NOMO-1 treated with DMSO at 0.1 percent for 48 hours (cell line): ENCODE data around the gene APH1B.

Source experiments
- DNase-seq: peaks from one replicate; lab custom pipeline; 2025; ENCODE audit not compliant: unreplicated experiment; lab: John Stamatoyannopoulos, UW

APH1B gene

DNA sequence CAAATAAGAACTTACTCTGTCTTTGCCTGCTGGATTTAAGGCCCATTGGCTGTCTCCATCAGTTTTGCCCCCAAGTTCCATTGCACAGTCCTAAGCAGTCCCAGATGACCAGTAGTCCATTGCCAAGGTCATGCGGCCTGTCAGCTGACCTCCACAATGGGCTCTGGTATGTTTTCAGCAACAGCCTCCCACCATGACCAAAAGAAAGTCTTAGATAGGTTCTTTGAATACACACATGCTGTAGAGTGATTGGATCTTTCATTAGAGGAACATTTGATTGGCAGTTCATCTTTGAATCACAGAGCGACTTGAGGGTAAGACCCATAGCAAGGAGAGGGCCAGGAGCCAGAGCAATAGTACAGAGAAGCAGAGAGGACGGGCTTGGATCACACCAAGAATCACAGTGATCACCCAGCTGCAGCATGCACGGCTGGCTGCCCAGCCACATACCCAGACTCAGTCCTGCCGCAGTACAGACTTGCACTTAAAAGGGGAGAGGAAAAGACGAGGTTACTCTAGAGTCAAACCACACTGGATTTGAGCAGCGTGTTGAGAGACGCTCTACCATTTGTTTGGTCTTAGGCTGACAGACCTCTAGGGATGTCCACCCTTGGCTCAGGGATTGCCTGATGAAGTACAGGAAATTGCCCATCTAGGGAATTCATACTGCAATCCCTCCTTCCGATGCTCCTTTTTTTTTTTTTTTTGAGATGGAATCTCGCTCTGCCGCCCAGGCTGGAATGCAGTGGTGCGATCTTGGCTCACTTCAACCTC lies 50.4 kb downstream of the APH1B start:
- DNase-seq: no peak

DNA sequence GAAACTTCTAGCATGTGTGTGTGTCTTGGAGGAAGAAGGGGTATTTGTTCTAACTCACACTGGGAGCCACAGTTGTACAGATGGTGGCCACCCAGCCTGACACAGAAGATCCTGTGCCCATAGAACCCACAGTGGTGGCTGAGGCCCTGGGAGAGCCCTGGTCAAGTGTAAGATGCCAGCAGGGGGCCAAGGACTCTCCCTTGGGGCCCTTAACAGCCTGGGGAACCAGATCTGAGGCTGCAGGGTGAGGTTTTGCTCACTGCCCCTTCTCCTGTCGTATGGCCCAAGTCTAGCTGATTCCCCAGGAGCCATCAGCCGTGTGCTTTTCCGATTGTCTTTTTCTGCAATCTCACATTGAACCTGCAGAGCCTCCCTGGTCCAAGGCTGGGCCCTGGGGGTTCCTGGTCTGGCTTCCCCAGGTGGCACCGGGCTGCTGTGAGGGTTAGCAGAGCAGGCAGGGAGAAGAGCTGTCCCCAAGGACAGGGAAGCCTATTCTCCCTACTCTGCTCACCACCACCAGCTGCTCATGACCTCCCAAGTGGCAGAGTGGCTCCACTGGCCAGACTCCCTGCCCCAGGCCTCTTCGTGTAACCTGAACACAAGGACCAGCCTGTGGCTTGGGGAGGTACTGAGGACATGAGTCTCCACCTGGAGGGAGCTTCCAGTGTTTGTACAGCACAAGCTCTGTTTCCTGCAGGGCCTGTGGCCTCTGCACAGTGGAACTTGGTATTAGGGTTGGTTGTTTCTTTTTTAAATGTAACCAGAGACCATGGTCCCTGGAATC lies 52.4 kb downstream of the APH1B start:
- DNase-seq: no peak

DNA sequence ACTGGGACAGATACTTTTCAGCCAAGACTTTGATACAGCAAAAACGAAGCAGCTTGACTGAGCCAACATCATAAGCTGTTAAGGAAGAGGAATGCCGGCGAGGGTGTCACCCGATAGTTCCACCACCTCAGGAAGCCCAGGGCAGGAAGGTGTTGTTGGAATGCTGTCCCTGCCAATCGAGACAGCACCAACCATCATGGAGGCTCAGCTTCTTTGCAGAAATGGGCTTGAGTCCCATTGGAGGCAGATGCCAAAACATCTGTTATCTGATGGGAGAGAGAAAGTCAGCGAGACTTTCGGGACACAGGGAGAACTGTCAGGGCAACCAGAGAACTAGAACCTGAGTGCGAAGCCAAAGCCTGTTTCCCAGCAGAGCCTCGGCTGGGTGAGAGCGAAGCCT lies 53.5 kb downstream of the APH1B start:
- DNase-seq: no peak

DNA sequence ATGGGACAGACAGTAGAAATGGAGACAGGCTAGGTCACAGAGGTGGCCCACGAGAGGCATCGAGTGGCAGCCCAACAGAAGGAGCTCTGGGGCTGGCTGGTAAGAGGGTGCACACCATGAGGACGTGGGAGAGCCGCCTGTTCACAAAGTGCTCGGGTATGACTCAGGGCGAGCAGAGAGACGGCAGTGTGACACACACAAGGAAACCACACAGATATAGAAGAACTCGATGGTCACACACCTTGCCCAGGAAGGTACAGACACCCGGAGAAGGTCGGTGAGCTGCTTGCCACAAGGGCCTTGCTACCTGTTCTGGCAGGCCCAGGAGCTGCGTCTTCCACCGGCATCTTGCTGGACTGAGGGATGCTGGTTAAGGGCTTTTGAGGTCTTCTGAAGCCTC lies 54.1 kb downstream of the APH1B start:
- no peak for DNase-seq

DNA sequence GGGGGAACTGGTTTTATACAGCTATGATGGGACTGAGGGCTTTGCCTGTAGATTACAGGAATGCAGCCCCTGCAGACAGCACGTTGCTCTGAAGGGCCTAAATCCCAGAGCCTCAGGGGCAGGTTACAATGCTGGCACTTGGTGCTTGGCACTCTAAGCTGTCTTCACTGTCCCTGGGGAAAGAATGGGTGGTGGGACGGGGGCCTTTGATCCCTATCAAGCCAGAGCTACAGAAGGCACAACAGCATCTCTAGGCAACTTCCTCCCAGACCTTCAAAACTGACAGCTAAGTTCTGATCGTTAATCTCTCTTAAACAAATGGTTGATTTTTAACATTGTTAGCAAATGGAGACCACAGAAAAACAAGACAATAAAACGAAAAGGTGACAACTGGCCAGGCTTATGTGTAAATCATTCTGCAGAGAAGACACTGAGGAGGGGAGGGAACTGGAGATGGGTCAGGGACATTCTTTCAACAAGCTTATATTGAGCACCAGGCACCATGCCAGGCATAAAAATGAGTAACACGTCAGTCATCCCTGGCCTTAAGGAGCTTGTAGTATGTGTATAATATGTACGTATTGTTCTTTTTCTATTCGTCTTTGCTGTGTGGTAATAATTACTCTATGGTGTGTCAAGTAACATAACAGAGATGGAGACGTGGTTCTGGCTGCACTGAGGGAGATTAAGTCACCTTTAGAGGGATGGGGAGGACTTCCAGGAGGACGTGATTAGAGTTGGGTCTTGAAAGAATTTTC lies 55.1 kb downstream of the APH1B start:
- DNase-seq: no peak

DNA sequence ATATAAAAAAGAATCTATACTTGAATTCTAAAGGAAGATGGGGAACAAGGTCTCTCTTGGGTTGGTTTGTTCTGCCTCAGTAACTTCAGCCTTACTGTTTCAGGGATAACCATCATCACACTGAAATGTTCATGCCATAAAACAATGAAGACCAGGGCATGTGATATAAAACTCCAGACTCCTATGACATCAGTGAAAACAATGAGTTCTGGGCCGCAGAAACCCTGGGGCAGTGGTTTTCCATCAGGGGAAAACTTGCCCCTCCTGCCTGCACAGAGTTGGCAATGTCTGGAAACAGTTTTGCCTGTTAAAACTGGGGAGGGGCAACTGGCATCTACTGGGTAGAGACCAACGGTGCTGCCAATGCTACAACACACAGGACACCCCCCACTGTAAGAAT lies 57.4 kb downstream of the APH1B start:
- DNase-seq: no peak

DNA sequence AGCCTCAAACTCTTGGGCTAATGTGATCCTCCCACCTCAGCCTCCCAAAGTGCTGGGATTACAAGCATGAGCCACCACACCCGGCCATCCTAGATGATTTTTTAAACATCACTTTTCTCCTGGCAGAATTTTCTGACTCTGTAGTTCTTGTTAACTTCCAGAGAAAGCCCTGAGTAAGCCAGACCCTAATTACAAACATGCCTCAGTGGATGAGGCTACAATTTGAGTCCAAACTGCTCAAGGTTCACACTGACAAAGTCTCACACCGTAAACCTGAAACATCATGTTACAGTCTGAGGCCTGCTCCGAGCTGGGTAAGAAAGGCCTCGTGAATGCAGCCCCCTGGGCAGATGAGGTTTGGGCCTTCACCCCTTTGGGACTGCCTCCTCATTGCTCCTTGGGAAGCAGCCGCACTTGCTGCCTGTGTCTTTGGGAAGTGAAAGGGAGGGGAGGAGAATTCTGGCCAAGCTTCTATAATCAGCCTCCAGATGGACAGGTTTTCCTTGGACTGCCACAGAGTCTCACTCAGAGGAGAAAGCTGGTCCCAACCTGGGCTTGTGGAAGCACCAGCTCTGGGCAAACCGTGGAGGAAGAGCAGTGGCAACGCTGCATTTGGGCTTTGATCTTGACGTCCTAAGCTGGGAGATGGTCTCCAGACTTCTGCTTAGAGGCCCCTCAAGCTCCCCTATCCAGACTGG lies 58.3 kb downstream of the APH1B start:
- DNase-seq: no peak

DNA sequence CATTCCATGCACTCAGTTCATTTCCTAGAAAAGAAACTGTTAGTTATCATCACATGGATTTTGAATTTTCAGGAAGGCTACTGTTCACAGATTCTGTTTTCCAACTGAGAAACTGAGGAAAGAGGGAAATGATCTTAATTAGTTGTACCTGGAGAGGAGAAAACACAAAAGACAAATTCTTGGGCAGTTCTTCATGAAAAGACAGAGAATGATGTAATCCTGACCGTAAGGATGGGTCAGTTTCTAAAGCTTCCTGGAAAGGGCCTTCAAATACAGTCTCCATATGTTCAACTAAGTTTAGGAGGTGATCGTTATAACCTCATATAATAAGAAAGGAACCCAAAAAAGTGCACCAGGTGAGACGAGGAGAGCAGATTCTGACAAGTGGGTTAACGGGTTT lies 59.6 kb downstream of the APH1B start:
- DNase-seq: no peak

DNA sequence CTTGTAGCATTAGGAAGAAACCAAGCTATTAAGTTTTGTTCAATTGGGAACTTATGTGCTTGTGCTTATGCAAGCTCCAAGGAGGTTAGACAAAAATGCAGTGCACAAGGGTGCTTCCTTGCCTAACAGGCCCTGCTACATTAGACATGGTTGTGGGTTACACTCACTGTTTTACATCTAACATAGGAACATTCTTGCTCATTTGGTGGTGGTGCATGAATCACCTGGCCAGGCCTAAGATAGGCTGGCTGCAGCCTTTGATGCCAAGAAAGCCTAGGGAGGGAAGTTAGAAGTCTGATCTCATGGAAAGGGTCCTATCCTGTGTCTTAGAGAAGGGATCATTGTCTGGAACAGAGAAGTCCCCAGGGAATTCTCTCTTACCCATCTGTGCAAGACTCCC lies 60.8 kb downstream of the APH1B start:
- no peak for DNase-seq

DNA sequence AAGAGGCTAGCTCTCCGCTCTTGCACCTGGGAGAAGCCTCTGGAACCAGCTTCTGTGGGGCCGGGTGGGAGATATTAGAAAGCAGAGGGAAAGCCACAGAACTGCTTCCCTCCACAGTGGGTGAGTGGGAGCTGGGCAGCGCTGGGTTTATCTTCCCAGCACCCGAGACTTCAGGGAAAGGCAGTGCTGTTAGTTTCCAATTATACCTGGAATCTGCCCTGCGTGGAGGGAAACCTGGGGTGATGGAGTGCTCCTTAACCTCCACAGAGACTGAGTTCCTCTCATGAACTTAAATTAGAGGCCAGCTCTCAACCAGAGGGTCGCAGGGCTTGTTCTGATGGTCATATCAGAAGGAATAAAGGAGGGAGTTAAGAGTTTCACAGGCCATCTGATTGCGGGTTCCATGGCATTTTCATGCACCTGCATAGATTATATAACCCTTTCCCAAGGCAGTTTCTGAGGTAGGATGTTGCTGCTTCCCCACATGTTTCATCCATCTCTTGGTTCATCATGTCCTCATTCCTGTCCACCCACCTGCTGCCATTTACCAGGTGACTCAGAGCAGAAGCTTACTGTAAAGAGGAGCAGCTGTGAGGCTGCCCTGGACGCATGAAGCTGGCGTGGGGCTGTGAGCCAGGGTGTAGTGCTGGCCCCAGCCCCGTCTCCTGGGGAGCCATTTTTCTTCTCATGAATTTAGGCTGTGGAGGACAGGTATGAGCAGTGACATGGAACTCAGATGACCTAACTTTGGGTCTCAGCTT lies 61.8 kb downstream of the APH1B start:
- DNase-seq: no peak

DNA sequence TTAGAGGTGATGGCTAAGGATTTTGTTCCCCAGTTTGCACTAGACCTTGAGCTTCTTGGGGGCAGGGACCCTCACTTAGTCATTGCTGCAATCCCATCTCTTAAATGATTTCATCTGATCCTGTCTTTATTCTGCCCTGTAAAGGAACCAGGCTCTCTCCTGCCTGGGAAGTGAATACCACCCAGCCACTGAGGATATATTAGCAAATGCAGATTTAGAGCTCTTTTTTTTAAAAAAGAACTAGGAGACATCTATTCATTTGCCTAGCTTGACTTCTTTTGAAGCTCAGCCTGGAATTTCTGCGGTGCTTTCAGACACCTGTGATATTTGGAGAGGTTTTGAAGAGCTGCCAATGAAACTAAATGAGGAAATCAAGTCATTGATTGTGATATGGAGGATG lies 62.4 kb downstream of the APH1B start:
- DNase-seq: no peak

DNA sequence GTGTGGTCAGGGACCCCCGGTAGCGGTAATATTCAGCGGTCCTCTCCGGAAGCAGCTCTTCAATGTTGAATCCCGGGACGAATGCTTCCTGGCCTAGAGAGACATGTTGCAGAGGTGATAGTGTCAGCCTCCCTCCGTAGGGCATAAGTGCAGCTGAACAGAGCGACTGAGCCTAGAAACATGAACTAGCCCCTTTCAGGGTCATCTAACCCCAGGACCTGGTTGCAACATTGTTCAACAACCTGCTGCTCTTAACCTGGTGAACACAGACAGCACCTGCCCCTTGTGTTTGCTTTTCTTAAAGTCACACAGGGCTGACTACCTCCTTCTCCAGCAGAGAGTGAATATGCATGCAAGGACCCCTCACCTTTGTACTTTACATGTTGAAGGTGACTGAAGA lies 62.9 kb downstream of the APH1B start:
- DNase-seq: no peak

DNA sequence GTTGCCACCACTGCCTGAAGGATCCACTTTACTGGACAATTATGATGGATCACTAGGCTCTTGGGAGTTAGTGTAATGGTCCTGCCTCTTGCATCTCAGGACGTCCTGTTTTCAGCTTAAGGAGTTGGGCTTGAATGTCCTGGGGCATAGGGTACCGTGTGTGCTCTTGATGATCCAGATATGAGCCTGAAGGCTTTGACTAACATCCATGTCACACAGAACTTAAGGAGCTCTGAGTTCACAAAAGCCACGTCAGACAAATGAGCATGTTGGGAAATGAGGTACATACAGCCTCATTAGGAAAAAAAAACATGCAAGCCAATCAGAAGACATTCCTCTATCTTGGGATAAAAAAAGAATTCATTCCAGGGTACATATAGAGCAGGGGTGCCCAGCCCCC lies 63.5 kb downstream of the APH1B start:
- no peak for DNase-seq

DNA sequence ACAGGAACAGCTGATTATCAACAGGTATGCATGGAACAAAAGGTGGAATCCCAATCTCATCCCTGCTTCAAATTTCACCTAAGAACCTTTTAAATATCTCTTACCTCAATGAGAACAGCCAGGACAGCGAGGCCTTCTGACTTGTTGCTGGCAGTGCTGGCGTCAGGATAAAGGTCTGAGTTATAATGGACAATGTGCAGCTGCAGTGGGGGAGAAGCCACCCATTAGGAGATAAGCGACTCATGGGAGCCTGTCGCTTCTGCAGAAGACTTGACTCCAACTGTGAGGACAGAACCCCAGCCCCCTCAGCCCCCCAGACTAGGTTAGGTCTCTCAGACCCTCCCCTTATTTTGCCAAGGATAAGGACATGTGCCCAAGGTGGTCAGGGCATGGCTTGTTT lies 64.5 kb downstream of the APH1B start:
- no peak for DNase-seq

DNA sequence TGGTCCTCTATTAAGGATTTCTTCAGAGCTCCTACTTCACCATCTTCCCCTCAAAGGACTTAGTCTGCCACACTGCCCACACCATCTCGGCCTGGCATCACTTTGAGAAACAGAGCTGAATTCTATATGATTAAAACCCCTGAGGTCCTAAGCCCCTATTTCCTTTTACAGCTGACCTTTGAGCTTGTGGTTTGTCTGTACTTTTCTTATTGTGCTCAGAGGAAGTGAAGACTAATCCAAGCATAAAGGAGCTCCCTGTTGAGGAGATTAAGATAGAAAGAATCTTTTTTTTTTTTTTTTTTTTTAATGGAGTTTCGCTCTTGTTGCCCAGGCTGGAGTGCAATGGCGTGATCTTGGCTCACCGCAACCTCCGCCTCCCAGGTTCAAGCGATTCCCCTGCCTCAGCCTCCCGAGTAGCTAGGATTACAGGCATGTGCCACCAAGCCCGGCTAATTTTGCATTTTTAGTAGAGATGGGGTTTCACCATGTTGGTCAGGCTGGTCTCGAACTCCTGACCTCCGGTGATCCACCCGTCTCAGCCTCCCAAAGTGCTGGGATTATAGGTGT lies 65.7 kb downstream of the APH1B start:
- DNase-seq: peak; percentile 56

DNA sequence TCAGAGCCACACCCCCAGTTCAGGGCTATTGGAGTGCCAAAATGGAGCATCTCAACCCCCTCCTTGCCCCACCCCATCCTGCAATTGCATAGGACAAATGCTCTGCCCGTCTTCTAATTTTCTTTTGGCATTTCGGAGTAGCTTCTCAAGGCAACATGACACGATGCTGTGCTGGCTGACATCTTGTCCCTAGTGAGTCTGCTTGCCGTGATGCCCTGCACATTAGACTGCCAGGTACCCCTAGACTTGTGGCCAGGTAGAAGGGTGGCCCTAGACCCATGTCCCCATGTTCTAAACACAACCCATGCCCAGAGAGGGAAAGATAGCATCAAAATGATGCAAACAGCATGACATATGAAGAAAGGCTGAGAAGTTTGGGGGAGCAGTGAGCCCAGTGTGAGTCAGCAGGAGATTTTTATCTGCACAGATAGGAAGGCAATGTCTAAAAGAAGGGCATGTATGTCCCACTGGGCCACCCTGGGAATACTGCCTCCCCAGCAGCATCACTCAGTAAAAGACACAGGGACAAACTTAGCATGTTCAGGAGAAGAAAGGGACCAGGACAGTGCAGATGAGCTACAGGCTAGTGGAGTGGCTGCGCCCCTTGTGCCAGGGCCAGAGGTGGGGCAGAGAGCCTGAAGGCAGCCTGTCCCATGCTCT lies 67.5 kb downstream of the APH1B start:
- DNase-seq: no peak

DNA sequence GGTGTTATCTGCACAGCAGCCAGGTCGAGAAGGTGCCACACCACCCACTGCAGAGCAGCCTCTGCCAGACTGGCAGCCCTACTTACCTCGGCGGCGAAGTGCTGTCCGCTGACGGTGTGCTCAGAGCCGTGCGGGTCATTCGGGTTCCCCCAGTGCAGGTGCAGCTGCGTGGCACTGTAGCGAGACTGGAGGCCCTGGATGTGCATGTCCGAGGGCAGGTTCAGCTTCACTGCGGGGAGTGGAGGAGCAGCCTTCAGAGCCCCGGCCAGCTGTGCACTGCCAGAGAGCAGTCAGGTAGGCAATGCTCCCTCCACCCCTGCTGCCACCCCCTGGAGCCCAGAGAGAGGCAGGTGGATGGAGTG lies 68.0 kb downstream of the APH1B start:
- DNase-seq: no peak

DNA sequence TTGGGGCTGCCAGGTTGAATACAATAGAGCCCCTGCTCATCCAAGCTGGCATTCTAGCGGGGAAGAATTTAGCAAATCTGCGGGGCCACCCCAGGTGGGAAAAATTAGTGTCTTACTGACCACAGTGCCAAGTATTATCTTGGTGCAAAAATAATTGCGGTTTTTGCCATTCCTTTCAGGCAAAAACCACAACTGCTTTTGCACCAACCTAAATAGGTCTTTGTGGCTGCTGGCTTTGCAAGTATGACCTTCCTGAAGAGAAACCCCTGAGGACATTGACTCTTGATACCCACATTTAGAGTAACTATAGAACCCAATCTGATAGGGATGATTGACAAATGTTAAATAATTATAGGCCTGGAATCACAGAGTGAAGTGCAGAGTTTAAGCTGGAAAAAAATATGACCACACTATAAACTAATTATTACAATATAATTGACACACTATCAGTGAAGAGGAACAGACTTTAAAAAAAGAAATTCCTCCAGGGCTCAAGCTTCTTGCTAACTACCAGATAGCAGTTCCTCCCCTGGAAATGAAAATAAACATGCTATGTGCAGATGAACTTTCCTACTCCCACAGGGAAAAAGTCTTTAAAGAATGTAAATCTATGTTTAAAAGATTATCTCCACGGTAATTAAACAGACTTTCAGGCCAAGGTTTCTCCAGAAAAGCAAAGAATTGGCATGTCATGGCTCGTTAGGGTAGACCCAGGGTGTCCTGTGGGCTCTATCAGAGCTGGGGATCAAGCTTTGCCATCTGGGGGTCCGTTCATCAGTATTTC lies 69.9 kb downstream of the APH1B start:
- DNase-seq: peak; percentile 19

DNA sequence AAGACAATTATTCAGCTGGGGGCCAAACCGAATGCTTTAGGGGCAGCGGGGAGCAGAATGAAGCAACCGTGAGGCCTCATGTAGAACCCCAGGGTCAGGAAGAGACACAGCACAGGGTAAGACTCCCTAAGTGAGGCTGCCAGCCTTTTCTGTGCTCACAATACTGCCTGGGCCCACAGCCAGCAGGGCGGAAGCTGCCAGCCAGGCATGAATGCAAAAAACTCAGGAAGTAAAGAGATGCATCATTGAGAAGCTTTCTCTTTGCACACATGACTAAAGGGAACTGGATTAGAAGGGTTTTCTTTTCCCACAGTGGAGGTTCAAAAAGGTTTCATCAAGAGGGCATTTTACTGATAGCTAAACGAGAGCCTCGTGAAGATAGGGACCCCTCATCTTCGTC lies 71.0 kb downstream of the APH1B start:
- peak; percentile 25 for DNase-seq
